HG03342 (cell line): ENCODE data around the gene LPGAT1.

Experiments
- ATAC-seq: cut with Tn5 transposase; IDR thresholded peaks from one replicate; pipeline ENCODE4 v1.9.1; 2021; ENCODE audit warnings: mild to moderate bottlenecking, moderate library complexity; ENCODE audit not compliant: unreplicated experiment

LPGAT1 gene

GRCh38 chr1:211828584-211829342, 1.8 kb downstream of the LPGAT1 start:
- ATAC-seq, result no peak

- no peak for ATAC-seq
Observed at GRCh38 chr1:211827051-211827450, 3.5 kb downstream of the LPGAT1 start.

- ATAC-seq, result no peak
Observed at GRCh38 chr1:211825980-211826379, 4.6 kb downstream of the LPGAT1 start.

GRCh38 chr1:211822677-211823407, 7.7 kb downstream of the LPGAT1 start:
- no peak for ATAC-seq

- ATAC-seq, result no peak
Observed at GRCh38 chr1:211816586-211816985, 14.0 kb downstream of the LPGAT1 start.

- ATAC-seq, result no peak
Observed at GRCh38 chr1:211814313-211814712, 16.2 kb downstream of the LPGAT1 start.

GRCh38 chr1:211813590-211813989, 17.0 kb downstream of the LPGAT1 start:
- no peak for ATAC-seq

- no peak for ATAC-seq
Observed at GRCh38 chr1:211812584-211812983, 18.0 kb downstream of the LPGAT1 start.

- ATAC-seq, result no peak
Observed at GRCh38 chr1:211811848-211812247, 18.7 kb downstream of the LPGAT1 start.

GRCh38 chr1:211811126-211811525, 19.4 kb downstream of the LPGAT1 start:
- ATAC-seq, result no peak

- ATAC-seq, result no peak
Observed at GRCh38 chr1:211808475-211808874, 22.1 kb downstream of the LPGAT1 start.

GRCh38 chr1:211804915-211805314, 25.6 kb downstream of the LPGAT1 start:
- no peak for ATAC-seq

GRCh38 chr1:211800925-211801607, 29.5 kb downstream of the LPGAT1 start:
- ATAC-seq, result no peak

- no peak for ATAC-seq
Observed at GRCh38 chr1:211797994-211798393, 32.6 kb downstream of the LPGAT1 start.

- no peak for ATAC-seq
Observed at GRCh38 chr1:211791979-211792378, 38.6 kb downstream of the LPGAT1 start.

GRCh38 chr1:211789641-211790464, 40.7 kb downstream of the LPGAT1 start:
- ATAC-seq, result no peak

GRCh38 chr1:211788626-211789025, 41.9 kb downstream of the LPGAT1 start:
- no peak for ATAC-seq

- ATAC-seq, result no peak
Observed at GRCh38 chr1:211783897-211784296, 46.7 kb downstream of the LPGAT1 start.

- ATAC-seq, result no peak
Observed at GRCh38 chr1:211783266-211783665, 47.3 kb downstream of the LPGAT1 start.

GRCh38 chr1:211781260-211781659, 49.3 kb downstream of the LPGAT1 start:
- ATAC-seq, result no peak

GRCh38 chr1:211775170-211775569, 55.4 kb downstream of the LPGAT1 start:
- no peak for ATAC-seq
